Peyer's patch (tissue), 4 donors: Measurements from ENCODE around the gene NFAT5.
"Not testable (repeated sequence)": the region's sequence is repeated elsewhere in the genome, so short reads cannot be mapped to it uniquely, and the experiment has no call there.

Experiments used
- POLR2A ChIP-seq, 2 donors: fragments of 450-650 bp; IDR thresholded peaks; one replicate each; pipeline ENCODE4 v1.5.1; 2017; ENCODE audit warnings: antibody characterized with exemption in 2 of 2, mild to moderate bottlenecking in 2 of 2, moderate library complexity in 2 of 2
- TF ChIP-seq, protein P1 (sequence below), 6 experiments: fragments of 450-650 bp in 4 of 6; fragments of 200-600 bp in 2 of 6; sonication (generic) in 1 of 6; IDR thresholded peaks; one replicate each; pipeline ENCODE4 v1.5.1; 2017 to 2019; ENCODE audit warnings: antibody characterized with exemption in 6 of 6, mild to moderate bottlenecking in 3 of 6, moderate library complexity in 1 of 6

DNA sequence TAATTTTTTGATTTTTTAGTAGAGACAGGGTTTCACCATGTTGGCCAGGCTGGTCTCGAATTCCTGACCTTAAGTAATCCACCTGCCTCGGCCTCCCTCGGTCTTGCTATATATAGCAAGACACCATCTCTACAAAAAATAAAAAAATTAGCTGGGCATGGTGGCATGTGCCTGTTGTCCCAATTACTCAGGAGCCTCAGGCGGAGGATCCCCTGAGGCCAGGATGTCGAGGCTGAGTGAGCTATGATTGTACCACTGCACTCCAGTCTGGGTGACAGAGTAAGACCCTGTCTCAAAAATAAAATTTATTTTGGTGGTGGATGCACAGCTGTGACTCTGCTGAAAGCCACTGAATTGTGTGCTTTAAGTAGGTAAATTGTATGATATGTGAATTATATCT lies 18.7 kb downstream of the NFAT5 start:
- TF ChIP-seq, protein P1, sequence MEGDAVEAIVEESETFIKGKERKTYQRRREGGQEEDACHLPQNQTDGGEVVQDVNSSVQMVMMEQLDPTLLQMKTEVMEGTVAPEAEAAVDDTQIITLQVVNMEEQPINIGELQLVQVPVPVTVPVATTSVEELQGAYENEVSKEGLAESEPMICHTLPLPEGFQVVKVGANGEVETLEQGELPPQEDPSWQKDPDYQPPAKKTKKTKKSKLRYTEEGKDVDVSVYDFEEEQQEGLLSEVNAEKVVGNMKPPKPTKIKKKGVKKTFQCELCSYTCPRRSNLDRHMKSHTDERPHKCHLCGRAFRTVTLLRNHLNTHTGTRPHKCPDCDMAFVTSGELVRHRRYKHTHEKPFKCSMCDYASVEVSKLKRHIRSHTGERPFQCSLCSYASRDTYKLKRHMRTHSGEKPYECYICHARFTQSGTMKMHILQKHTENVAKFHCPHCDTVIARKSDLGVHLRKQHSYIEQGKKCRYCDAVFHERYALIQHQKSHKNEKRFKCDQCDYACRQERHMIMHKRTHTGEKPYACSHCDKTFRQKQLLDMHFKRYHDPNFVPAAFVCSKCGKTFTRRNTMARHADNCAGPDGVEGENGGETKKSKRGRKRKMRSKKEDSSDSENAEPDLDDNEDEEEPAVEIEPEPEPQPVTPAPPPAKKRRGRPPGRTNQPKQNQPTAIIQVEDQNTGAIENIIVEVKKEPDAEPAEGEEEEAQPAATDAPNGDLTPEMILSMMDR (IDR thresholded peaks at IDR 0.05) = not testable (repeated sequence)
- TF ChIP-seq POLR2A (IDR thresholded peaks at IDR 0.05) = not testable (repeated sequence)
